Neural progenitor cell (in vitro differentiated cells): ENCODE results near the gene BDH1. TPM values are rescaled to one million over a fixed set of nuclear protein-coding genes. Genes with fewer than 3 reads are reported as not detected.

Experiments used
- DNase-seq: peaks from one replicate; pipeline ENCODE4 v3.0.0-alpha.2; 2016; ENCODE audit warnings: low spot score
- H2AFZ ChIP-seq: fragments of 200-600 bp; sonication (generic); replicated peaks from 2 replicates; pipeline ENCODE4 v1.6.1; 2016; ENCODE audit warnings: antibody characterized with exemption
- H3F3A ChIP-seq: fragments of 200-600 bp; sonication (generic); 2 replicates; pipeline ENCODE4 v1.6.1; 2016; ENCODE audit warnings: antibody characterized with exemption, low read depth
- H3K27ac ChIP-seq: fragments of 200-600 bp; sonication (generic); 2 replicates; pipeline ENCODE4 v1.5.1; 2016; ENCODE audit warnings: mild to moderate bottlenecking
- H3K27me3 ChIP-seq: fragments of 200-600 bp; sonication (generic); 2 replicates; pipeline ENCODE4 v1.6.1; 2016; ENCODE audit warnings: mild to moderate bottlenecking, moderate library complexity
- H3K36me3 ChIP-seq: fragments of 200-600 bp; sonication (generic); 2 replicates; pipeline ENCODE4 v1.5.1; 2016
- H3K4me1 ChIP-seq: fragments of 200-600 bp; sonication (generic); 2 replicates; pipeline ENCODE4 v1.6.1; 2016; ENCODE audit warnings: mixed run types
- H3K4me2 ChIP-seq: fragments of 200-600 bp; sonication (generic); 2 replicates; pipeline ENCODE4 v1.6.1; 2016
- H3K4me3 ChIP-seq: fragments of 200-600 bp; sonication (generic); 2 replicates; pipeline ENCODE4 v1.5.1; 2016
- H3K79me2 ChIP-seq: fragments of 200-600 bp; sonication (generic); 2 replicates; pipeline ENCODE4 v1.6.1; 2016; ENCODE audit warnings: low read depth
- H3K9ac ChIP-seq: fragments of 200-600 bp; sonication (generic); 2 replicates; pipeline ENCODE4 v1.6.1; 2016
- H3K9me3 ChIP-seq: fragments of 200-600 bp; sonication (generic); 2 replicates; pipeline ENCODE4 v1.5.1; 2016; ENCODE audit warnings: low read depth
- H4K20me1 ChIP-seq: fragments of 200-600 bp; sonication (generic); 2 replicates; pipeline ENCODE4 v1.6.1; 2016; ENCODE audit warnings: low read depth
- H3K27ac Mint-ChIP-seq: 3 replicates; pipeline ENCODE4 v1.8.0; 2021; ENCODE audit warnings: mixed read lengths
- H3K27me3 Mint-ChIP-seq: 2 replicates; pipeline ENCODE4 v1.8.0; 2022; ENCODE audit warnings: low read depth, mild to moderate bottlenecking, inconsistent platforms, moderate library complexity, mixed read lengths; ENCODE audit not compliant: insufficient read depth
- H3K36me3 Mint-ChIP-seq: 3 replicates; pipeline ENCODE4 v1.8.0; 2021; ENCODE audit warnings: mixed read lengths
- H3K4me1 Mint-ChIP-seq: 3 replicates; pipeline ENCODE4 v1.8.0; 2021; ENCODE audit warnings: mixed read lengths
- H3K4me3 Mint-ChIP-seq: 3 replicates; pipeline ENCODE4 v1.8.0; 2021; ENCODE audit warnings: mild to moderate bottlenecking, moderate library complexity, mixed read lengths
- H3K9me3 Mint-ChIP-seq: 3 replicates; pipeline ENCODE4 v1.8.0; 2020; ENCODE audit warnings: mixed read lengths
- CTCF ChIP-seq: fragments of 200-600 bp; sonication (generic); IDR thresholded peaks from 2 replicates; pipeline ENCODE4 v1.5.1; 2017; ENCODE audit warnings: antibody characterized with exemption, mild to moderate bottlenecking
- EZH2 ChIP-seq: fragments of 200-600 bp; sonication (generic); IDR thresholded peaks from 2 replicates; pipeline ENCODE4 v1.6.1; 2017; ENCODE audit warnings: antibody characterized with exemption, mild to moderate bottlenecking, moderate library complexity
- EZH2phosphoT487 ChIP-seq: fragments of 200-600 bp; sonication (generic); IDR thresholded peaks from 2 replicates; pipeline ENCODE4 v1.6.1; 2017; ENCODE audit warnings: antibody characterized with exemption
- small RNA-seq: library from RNA; depleted of rRNA; stranded (forward); fragments of <200 nt; gene quantifications from one replicate; pipeline ENCODE3, GENCODE V24; 2015
- total RNA-seq: library from RNA; depleted of rRNA; stranded (reverse); fragments of >200 nt; gene quantifications from 2 replicates; pipeline ENCODE4 v1.2.3, GENCODE V29; 2015; ENCODE audit warnings: low replicate concordance

Gene BDH1
- total RNA-seq, 1 donor from 2014 or later: 19.4 TPM

GRCh38 chr3:197460639-197461038 lies 95.1 kb downstream of the BDH1 start:
- H3K27me3 ChIP-seq: peaks cover 9% of the 10 kb centered on the region
- H3K4me2 ChIP-seq: no peak overlapping the region
- no peak overlapping the region for H3K27ac ChIP-seq
- H3K4me1 ChIP-seq: peaks cover 16% of the 10 kb centered on the region
- no peaks in the 10 kb centered on the region for H3K79me2 ChIP-seq
- Mint-ChIP-seq H3K27ac (no peak overlapping the region), H3K4me1 (peaks cover 28% of the 10 kb centered on the region), H3K27me3 (peaks cover 13% of the 10 kb centered on the region), H3K9me3 (no peaks in the 10 kb centered on the region), H3K36me3 (no peaks in the 10 kb centered on the region), H3K4me3 (no peak overlapping the region)
- H3K9ac ChIP-seq: no peak overlapping the region
- TF ChIP-seq EZH2 (no peak), CTCF (no peak), EZH2phosphoT487 (no peak)
- no peak overlapping the region for H3K4me3 ChIP-seq
- peaks cover 15% of the 10 kb centered on the region for H3F3A ChIP-seq
- no peak overlapping the region for H2AFZ ChIP-seq
- H3K9me3 ChIP-seq: no peaks in the 10 kb centered on the region
- no peaks in the 10 kb centered on the region for H3K36me3 ChIP-seq
- DNase-seq: no peak
- H4K20me1 ChIP-seq: no peaks in the 10 kb centered on the region

GRCh38 chr3:197460002-197460401 lies 95.8 kb downstream of the BDH1 start:
- Histone ChIP-seq H3K27me3 (peaks cover 15% of the 10 kb centered on the region), H2AFZ (no peak overlapping the region), H3K9me3 (no peaks in the 10 kb centered on the region), H3K4me3 (no peak overlapping the region), H3K79me2 (no peaks in the 10 kb centered on the region), H3K36me3 (no peaks in the 10 kb centered on the region), H3K4me2 (no peak overlapping the region), H3K9ac (no peak overlapping the region), H3F3A (peaks cover 15% of the 10 kb centered on the region), H4K20me1 (no peaks in the 10 kb centered on the region), H3K27ac (no peak overlapping the region), H3K4me1 (peaks cover 13% of the 10 kb centered on the region)
- peaks cover 25% of the 10 kb centered on the region for H3K4me1 Mint-ChIP-seq
- no peak for TF ChIP-seq EZH2phosphoT487
- no peak for TF ChIP-seq EZH2
- no peak for TF ChIP-seq CTCF
- H3K27ac Mint-ChIP-seq: no peak overlapping the region
- no peak for DNase-seq
- no peak overlapping the region for H3K4me3 Mint-ChIP-seq
- peaks cover 16% of the 10 kb centered on the region for H3K27me3 Mint-ChIP-seq
- H3K9me3 Mint-ChIP-seq: no peaks in the 10 kb centered on the region
- H3K36me3 Mint-ChIP-seq: no peaks in the 10 kb centered on the region

Small RNA genes within 50 kb of the gene (small RNA-seq; reads per million reads assigned to genes)
- not detected for gene AC132008.1

Other genes starting within 250 kb of the BDH1 start
- gene RUBCN, start 180.9 kb upstream of the BDH1 start, total RNA-seq: 6.4 and 22.1 TPM in 2 replicates
- gene FYTTD1, start 193.9 kb upstream of the BDH1 start, total RNA-seq: 38.4 and 104 TPM in 2 replicates
- 45.9 and 56.2 TPM in 2 replicates for gene LRCH3, start 235.3 kb upstream of the BDH1 start, total RNA-seq